ENCODE measurements around the gene DESI1.
"Not testable (repeated sequence)": the region's sequence is repeated elsewhere in the genome, so short reads cannot be mapped to it uniquely, and the experiment has no call there.

Gene DESI1

DNA sequence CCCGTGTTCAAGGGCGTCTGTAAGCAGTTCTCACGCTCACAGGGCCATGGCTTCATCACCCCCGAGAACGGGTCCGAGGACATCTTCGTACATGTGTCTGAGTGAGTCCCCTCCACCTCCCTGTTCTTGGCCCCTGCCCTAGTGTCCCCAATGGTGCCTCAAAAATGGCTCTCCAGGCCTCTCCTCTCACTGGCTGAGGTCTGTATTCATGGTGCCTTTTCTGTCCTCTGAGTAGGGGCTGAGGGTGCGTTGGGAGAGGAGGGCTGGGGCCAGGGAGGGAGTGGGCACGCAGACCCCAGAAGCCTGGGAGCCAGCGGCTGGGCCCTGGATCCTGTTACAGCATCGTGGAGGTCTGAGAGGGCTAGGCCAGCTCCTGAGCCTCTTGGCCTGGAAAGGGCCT, 47.2 kb downstream of the DESI1 start:
- H3K4me3 ChIP-seq (ENCODE audit: low read length) = no peak overlapping the region
- no peaks in the 10 kb centered on the region for H3K9me3 ChIP-seq (ENCODE audit: control insufficient read depth, insufficient read depth, low read length)
- H3K36me3 ChIP-seq (ENCODE audit: control insufficient read depth, insufficient read depth, low read length) = no peaks in the 10 kb centered on the region; the same call in 1 of the 2 replicates
- H3K4me1 ChIP-seq (ENCODE audit: control insufficient read depth, insufficient read depth, low read length) = no peaks in the 10 kb centered on the region; the same call in 1 of the 2 replicates
- DNase-seq (ENCODE audit: low read depth, low spot score) = no peak
- no peak overlapping the region for H3K27ac ChIP-seq (ENCODE audit: low read length)
- H3K27me3 ChIP-seq (ENCODE audit: control insufficient read depth, insufficient read depth, low read length) = no peaks in the 10 kb centered on the region
- WGBS (ENCODE audit: insufficient coverage, insufficient read length) = no CpG with 5 or more reads among the region's 11 CpGs

DNA sequence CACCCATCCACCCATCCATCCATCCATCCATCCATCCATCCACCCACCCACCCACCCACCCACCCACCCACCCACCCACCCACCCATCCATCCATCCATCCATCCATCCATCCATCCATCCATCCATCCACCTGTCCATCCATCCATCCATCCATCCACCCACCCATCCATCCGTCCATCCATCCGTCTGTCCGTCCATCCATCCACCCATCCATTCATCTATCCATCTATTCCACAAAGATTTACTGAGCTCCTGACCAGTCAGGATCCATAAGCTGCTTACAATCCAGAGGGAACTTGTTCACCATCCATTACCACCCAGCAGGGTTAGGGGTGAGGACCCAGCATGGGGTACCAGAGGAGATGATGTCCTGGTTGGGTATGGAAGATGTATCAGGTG, 48.5 kb downstream of the DESI1 start:
- H3K4me1 ChIP-seq (ENCODE audit: control insufficient read depth, insufficient read depth, low read length) = not testable (repeated sequence)

DNA sequence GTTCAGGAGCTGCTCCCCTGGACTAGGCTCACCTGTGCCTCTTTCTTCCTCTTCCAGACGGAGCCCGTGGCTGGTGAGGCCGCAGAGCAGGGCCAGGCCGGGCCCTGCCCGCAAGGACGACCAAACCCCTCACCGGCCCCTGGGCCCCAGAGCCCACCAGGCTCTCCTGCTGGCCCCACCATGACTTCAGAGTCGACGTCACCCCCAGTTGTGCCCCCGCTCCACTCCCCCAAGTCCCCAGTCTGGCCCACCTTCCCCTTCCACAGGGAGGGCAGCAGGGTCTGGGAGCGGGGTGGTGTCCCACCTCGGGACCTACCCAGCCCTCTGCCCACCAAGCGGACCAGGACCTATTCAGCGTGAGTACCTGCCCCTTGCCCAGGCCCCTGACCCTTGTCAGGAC, 49.1 kb downstream of the DESI1 start:
- H3K27ac ChIP-seq (ENCODE audit: low read length) = no peak overlapping the region
- no peaks in the 10 kb centered on the region for H3K27me3 ChIP-seq (ENCODE audit: control insufficient read depth, insufficient read depth, low read length)
- H3K36me3 ChIP-seq (ENCODE audit: control insufficient read depth, insufficient read depth, low read length) = no peaks in the 10 kb centered on the region; the same call in 1 of the 2 replicates
- H3K4me3 ChIP-seq (ENCODE audit: low read length) = no peak overlapping the region
- H3K9me3 ChIP-seq (ENCODE audit: control insufficient read depth, insufficient read depth, low read length) = no peaks in the 10 kb centered on the region
- no peaks in the 10 kb centered on the region; the same call in 1 of the 2 replicates for H3K4me1 ChIP-seq (ENCODE audit: control insufficient read depth, insufficient read depth, low read length)
- no peak for DNase-seq (ENCODE audit: low read depth, low spot score)
- WGBS (ENCODE audit: insufficient coverage, insufficient read length) = no CpG with 5 or more reads among the region's 14 CpGs

More for the DNA sequence above, 48.5 kb downstream of the DESI1 start:
- not testable (repeated sequence) for H3K27me3 ChIP-seq (ENCODE audit: control insufficient read depth, insufficient read depth, low read length); DNase-seq (ENCODE audit: low read depth, low spot score); H3K27ac ChIP-seq (ENCODE audit: low read length); H3K4me3 ChIP-seq (ENCODE audit: low read length); H3K9me3 ChIP-seq (ENCODE audit: control insufficient read depth, insufficient read depth, low read length); H3K36me3 ChIP-seq (ENCODE audit: control insufficient read depth, insufficient read depth, low read length)
- no CpG with 5 or more reads among the region's 3 CpGs for WGBS (ENCODE audit: insufficient coverage, insufficient read length)

GRCh38 chr22:41570221-41570620, 50.6 kb downstream of the DESI1 start:
- H3K4me1 ChIP-seq (ENCODE audit: control insufficient read depth, insufficient read depth, low read length) = no peaks in the 10 kb centered on the region; the same call in 1 of the 2 replicates
- WGBS (ENCODE audit: insufficient coverage, insufficient read length) = no CpG with 5 or more reads among the region's 3 CpGs
- no peaks in the 10 kb centered on the region; the same call in 1 of the 2 replicates for H3K36me3 ChIP-seq (ENCODE audit: control insufficient read depth, insufficient read depth, low read length)
- no peaks in the 10 kb centered on the region for H3K9me3 ChIP-seq (ENCODE audit: control insufficient read depth, insufficient read depth, low read length)
- DNase-seq (ENCODE audit: low read depth, low spot score) = no peak
- H3K27me3 ChIP-seq (ENCODE audit: control insufficient read depth, insufficient read depth, low read length) = no peaks in the 10 kb centered on the region
- H3K4me3 ChIP-seq (ENCODE audit: low read length) = no peak overlapping the region
- no peak overlapping the region for H3K27ac ChIP-seq (ENCODE audit: low read length)

DNA sequence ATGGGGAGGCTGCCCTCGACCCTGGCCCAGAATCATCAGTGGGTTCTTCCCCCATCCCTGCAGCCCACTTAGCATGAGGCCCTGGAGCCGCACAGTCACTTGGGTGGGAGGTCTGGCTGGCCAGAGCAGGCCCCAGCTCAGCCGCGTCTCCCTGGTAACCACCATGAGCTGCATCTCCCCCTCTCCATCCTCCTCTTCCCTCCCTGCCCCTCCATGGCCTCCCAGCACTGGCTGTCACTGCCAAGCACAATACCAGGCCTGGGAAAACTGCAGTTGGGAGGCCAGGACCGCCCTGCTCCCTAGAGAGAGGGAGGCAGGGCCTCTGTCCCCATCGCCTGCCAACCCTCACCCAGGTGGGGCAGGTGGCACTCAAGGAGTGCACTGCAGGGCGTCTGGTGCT, 52.0 kb downstream of the DESI1 start:
- DNase-seq (ENCODE audit: low read depth, low spot score) = no peak
- H3K36me3 ChIP-seq (ENCODE audit: control insufficient read depth, insufficient read depth, low read length) = no peaks in the 10 kb centered on the region; the same call in 1 of the 2 replicates
- no peak overlapping the region for H3K27ac ChIP-seq (ENCODE audit: low read length)
- H3K4me1 ChIP-seq (ENCODE audit: control insufficient read depth, insufficient read depth, low read length) = no peaks in the 10 kb centered on the region; the same call in 1 of the 2 replicates
- H3K9me3 ChIP-seq (ENCODE audit: control insufficient read depth, insufficient read depth, low read length) = no peaks in the 10 kb centered on the region
- no CpG with 5 or more reads among the region's 7 CpGs for WGBS (ENCODE audit: insufficient coverage, insufficient read length)
- H3K27me3 ChIP-seq (ENCODE audit: control insufficient read depth, insufficient read depth, low read length) = no peaks in the 10 kb centered on the region
- H3K4me3 ChIP-seq (ENCODE audit: low read length) = no peak overlapping the region

- Histone ChIP-seq H3K9me3 (ENCODE audit: control insufficient read depth, insufficient read depth, low read length) (no peaks in the 10 kb centered on the region), H3K27me3 (ENCODE audit: control insufficient read depth, insufficient read depth, low read length) (no peaks in the 10 kb centered on the region), H3K36me3 (ENCODE audit: control insufficient read depth, insufficient read depth, low read length) (no peaks in the 10 kb centered on the region; the same call in 1 of the 2 replicates), H3K27ac (ENCODE audit: low read length) (no peak overlapping the region), H3K4me1 (ENCODE audit: control insufficient read depth, insufficient read depth, low read length) (peaks cover 4% of the 10 kb centered on the region), H3K4me3 (ENCODE audit: low read length) (no peak overlapping the region)
- no CpG with 5 or more reads among the region's 3 CpGs for WGBS (ENCODE audit: insufficient coverage, insufficient read length)
- no peak for DNase-seq (ENCODE audit: low read depth, low spot score)
These were observed 53.4 kb downstream of the DESI1 start for GRCh38 chr22:41567512-41567768.

DNA sequence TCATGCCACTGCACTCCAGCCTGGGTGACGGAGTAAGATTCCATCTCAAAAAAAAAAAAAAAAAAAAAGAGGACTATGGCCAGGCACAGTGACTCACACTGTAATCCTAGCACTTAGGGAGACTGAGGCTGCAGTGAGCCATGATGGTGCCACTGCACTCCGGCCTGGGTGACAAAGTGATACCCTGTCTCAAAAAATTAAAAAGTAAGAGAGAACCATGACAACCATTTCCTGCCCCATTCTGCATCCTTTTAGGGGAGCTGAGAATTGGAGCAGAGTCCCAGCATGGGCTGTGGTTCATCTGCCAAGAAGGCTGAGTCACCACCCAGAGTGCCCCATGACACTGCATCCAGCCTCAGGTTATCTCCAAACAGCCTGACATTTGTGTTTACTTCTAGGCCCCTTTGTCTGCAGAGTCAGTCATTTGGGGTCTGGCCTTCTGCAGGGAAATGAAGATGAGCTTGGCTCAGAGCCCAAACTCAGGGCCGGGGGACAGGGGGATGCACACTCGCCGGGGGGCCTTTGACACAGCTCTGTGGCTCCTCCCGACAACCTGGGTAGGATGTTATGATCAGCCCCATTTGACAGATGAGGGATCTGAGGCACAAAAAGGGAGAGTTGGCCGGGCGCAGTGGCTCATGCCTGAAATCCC, 55.3 kb downstream of the DESI1 start:
- no peak overlapping the region for H3K4me3 ChIP-seq (ENCODE audit: low read length)
- H3K36me3 ChIP-seq (ENCODE audit: control insufficient read depth, insufficient read depth, low read length) = no peaks in the 10 kb centered on the region; the same call in 1 of the 2 replicates
- no peak for DNase-seq (ENCODE audit: low read depth, low spot score)
- H3K27me3 ChIP-seq (ENCODE audit: control insufficient read depth, insufficient read depth, low read length) = no peaks in the 10 kb centered on the region
- no peak overlapping the region for H3K27ac ChIP-seq (ENCODE audit: low read length)
- no peaks in the 10 kb centered on the region for H3K9me3 ChIP-seq (ENCODE audit: control insufficient read depth, insufficient read depth, low read length)
- peaks cover 11% of the 10 kb centered on the region for H3K4me1 ChIP-seq (ENCODE audit: control insufficient read depth, insufficient read depth, low read length)
- WGBS (ENCODE audit: insufficient coverage, insufficient read length) = no CpG with 5 or more reads among the region's 8 CpGs

GRCh38 chr22:41564563-41564962, 56.3 kb downstream of the DESI1 start:
- H3K9me3 ChIP-seq (ENCODE audit: control insufficient read depth, insufficient read depth, low read length) = no peaks in the 10 kb centered on the region
- DNase-seq (ENCODE audit: low read depth, low spot score) = no peak
- no CpG with 5 or more reads among the region's 8 CpGs for WGBS (ENCODE audit: insufficient coverage, insufficient read length)

GRCh38 chr22:41563051-41563711, 57.7 kb downstream of the DESI1 start:
- H3K9me3 ChIP-seq (ENCODE audit: control insufficient read depth, insufficient read depth, low read length) = no peaks in the 10 kb centered on the region
- no peak for DNase-seq (ENCODE audit: low read depth, low spot score)
- H3K36me3 ChIP-seq (ENCODE audit: control insufficient read depth, insufficient read depth, low read length) = no peaks in the 10 kb centered on the region
- H3K27ac ChIP-seq (ENCODE audit: low read length) = no peak overlapping the region
- H3K27me3 ChIP-seq (ENCODE audit: control insufficient read depth, insufficient read depth, low read length) = no peaks in the 10 kb centered on the region
- H3K4me1 ChIP-seq (ENCODE audit: control insufficient read depth, insufficient read depth, low read length) = peaks cover 11% of the 10 kb centered on the region
- WGBS (ENCODE audit: insufficient coverage, insufficient read length) = no CpG with 5 or more reads among the region's 10 CpGs
- no peak overlapping the region for H3K4me3 ChIP-seq (ENCODE audit: low read length)

More at GRCh38 chr22:41564563-41564962, 56.3 kb downstream of the DESI1 start:
- Histone ChIP-seq H3K4me3 (ENCODE audit: low read length) (no peak overlapping the region), H3K4me1 (ENCODE audit: control insufficient read depth, insufficient read depth, low read length) (peaks cover 11% of the 10 kb centered on the region), H3K36me3 (ENCODE audit: control insufficient read depth, insufficient read depth, low read length) (no peaks in the 10 kb centered on the region; the same call in 1 of the 2 replicates), H3K27ac (ENCODE audit: low read length) (no peak overlapping the region), H3K27me3 (ENCODE audit: control insufficient read depth, insufficient read depth, low read length) (no peaks in the 10 kb centered on the region)

DNA sequence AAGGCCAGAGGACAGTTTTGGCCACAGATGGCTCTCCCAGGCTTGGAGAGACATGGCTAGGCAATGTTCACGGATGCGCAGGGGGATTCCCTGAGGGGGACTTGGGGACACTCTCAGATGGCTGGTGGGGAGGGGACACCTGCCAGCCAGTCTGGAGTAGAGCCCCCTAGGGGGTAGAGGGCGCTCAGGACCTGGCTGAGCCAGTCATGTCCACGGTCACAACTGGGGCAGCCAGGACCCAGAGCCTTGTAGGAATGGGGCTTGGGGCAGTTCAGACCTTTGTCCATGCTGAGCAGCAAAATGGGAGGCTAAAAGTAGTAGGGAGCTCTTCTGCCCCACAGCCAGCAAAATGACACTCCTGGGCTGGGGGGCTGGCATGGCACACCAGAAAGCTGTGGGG, 58.4 kb downstream of the DESI1 start:
- DNase-seq (ENCODE audit: low read depth, low spot score) = no peak
- H3K4me1 ChIP-seq (ENCODE audit: control insufficient read depth, insufficient read depth, low read length) = peaks cover 11% of the 10 kb centered on the region
- no peaks in the 10 kb centered on the region for H3K36me3 ChIP-seq (ENCODE audit: control insufficient read depth, insufficient read depth, low read length)
- no peaks in the 10 kb centered on the region for H3K9me3 ChIP-seq (ENCODE audit: control insufficient read depth, insufficient read depth, low read length)
- H3K27me3 ChIP-seq (ENCODE audit: control insufficient read depth, insufficient read depth, low read length) = no peaks in the 10 kb centered on the region
- H3K4me3 ChIP-seq (ENCODE audit: low read length) = no peak overlapping the region
- no peak overlapping the region for H3K27ac ChIP-seq (ENCODE audit: low read length)
- no CpG with 5 or more reads among the region's 4 CpGs for WGBS (ENCODE audit: insufficient coverage, insufficient read length)

- peaks cover 11% of the 10 kb centered on the region for H3K4me1 ChIP-seq (ENCODE audit: control insufficient read depth, insufficient read depth, low read length)
These were observed 59.1 kb downstream of the DESI1 start for GRCh38 chr22:41561788-41562187.

More at GRCh38 chr22:41561788-41562187, 59.1 kb downstream of the DESI1 start:
- Histone ChIP-seq H3K9me3 (ENCODE audit: control insufficient read depth, insufficient read depth, low read length) (no peaks in the 10 kb centered on the region), H3K27me3 (ENCODE audit: control insufficient read depth, insufficient read depth, low read length) (no peaks in the 10 kb centered on the region), H3K27ac (ENCODE audit: low read length) (no peak overlapping the region), H3K4me3 (ENCODE audit: low read length) (no peak overlapping the region), H3K36me3 (ENCODE audit: control insufficient read depth, insufficient read depth, low read length) (no peaks in the 10 kb centered on the region)
- DNase-seq (ENCODE audit: low read depth, low spot score) = no peak
- no CpG with 5 or more reads among the region's 5 CpGs for WGBS (ENCODE audit: insufficient coverage, insufficient read length)
